ENCODE measurements around the gene RAPSN. TPM values are rescaled to one million over a fixed set of nuclear protein-coding genes. Genes with fewer than 3 reads are reported as not detected.

RAPSN gene
- polyA plus RNA-seq, 1 donor from 2014 or later = not detected

GRCh38 chr11:47477323-47477722 lies 28.4 kb upstream of the RAPSN start:
- no peak overlapping the region for H3K4me2 ChIP-seq (ENCODE audit: low read length)
- no peaks in the 10 kb centered on the region for H3K9me2 ChIP-seq (ENCODE audit: insufficient read depth, low read length)
- H4K20me1 ChIP-seq (ENCODE audit: insufficient read depth) = no peaks in the 10 kb centered on the region
- H3K27ac ChIP-seq (ENCODE audit: low read length) = no peak overlapping the region
- peaks cover 24% of the 10 kb centered on the region for H3K36me3 ChIP-seq (ENCODE audit: insufficient read depth, low read length)
- no peak for TF ChIP-seq RAD21 (conservative IDR thresholded peaks at IDR 0.05)
- no peak for TF ChIP-seq EZH2 (IDR thresholded peaks at IDR 0.05; ENCODE audit: borderline replicate concordance, insufficient read depth, low read length, poor library complexity, severe bottlenecking)
- TF ChIP-seq POLR2AphosphoS5 (IDR thresholded peaks at IDR 0.05) = no peak
- TF ChIP-seq TAF1 (IDR thresholded peaks at IDR 0.05; ENCODE audit: low read depth) = no peak
- TF ChIP-seq REST (IDR thresholded peaks at IDR 0.05; ENCODE audit: borderline replicate concordance) = no peak
- no peak for TF ChIP-seq CTCF (IDR thresholded peaks at IDR 0.05; ENCODE audit: poor library complexity, severe bottlenecking)
- no peak for TF ChIP-seq SMC3 (conservative IDR thresholded peaks at IDR 0.05; ENCODE audit: poor library complexity)
- no peaks in the 10 kb centered on the region for H3K27me3 ChIP-seq (ENCODE audit: insufficient read depth, low read depth, low read length)
- no peaks in the 10 kb centered on the region for H3F3A ChIP-seq (ENCODE audit: insufficient read depth, low read length, poor library complexity, severe bottlenecking)
- no peaks in the 10 kb centered on the region for H3K9me3 ChIP-seq (ENCODE audit: low read length)
- no peak overlapping the region for H3K4me3 ChIP-seq (ENCODE audit: low read length)
- no peak overlapping the region for H2AFZ ChIP-seq (ENCODE audit: low read depth, low read length)
- H3K9ac ChIP-seq (ENCODE audit: low read length) = no peak overlapping the region
- H3K79me2 ChIP-seq (replicated peaks; ENCODE audit: insufficient read depth, low read length) = no peaks in the 10 kb centered on the region

GRCh38 chr11:47470671-47471070 lies 21.7 kb upstream of the RAPSN start:
- H3K4me3 ChIP-seq (ENCODE audit: low read length) = no peak overlapping the region
- H3F3A ChIP-seq (ENCODE audit: insufficient read depth, low read length, poor library complexity, severe bottlenecking) = no peaks in the 10 kb centered on the region
- H2AFZ ChIP-seq (ENCODE audit: low read depth, low read length) = no peak overlapping the region
- no peaks in the 10 kb centered on the region for H4K20me1 ChIP-seq (ENCODE audit: insufficient read depth)
- peaks cover 3% of the 10 kb centered on the region for H3K79me2 ChIP-seq (replicated peaks; ENCODE audit: insufficient read depth, low read length)
- peaks cover 25% of the 10 kb centered on the region for H3K36me3 ChIP-seq (ENCODE audit: insufficient read depth, low read length)
- no peaks in the 10 kb centered on the region for H3K9me3 ChIP-seq (ENCODE audit: low read length)
- H3K4me2 ChIP-seq (ENCODE audit: low read length) = no peak overlapping the region
- TF ChIP-seq POLR2AphosphoS5 (IDR thresholded peaks at IDR 0.05) (no peak), EP300 (conservative IDR thresholded peaks at IDR 0.05; ENCODE audit: poor library complexity, severe bottlenecking) (no peak), EZH2 (IDR thresholded peaks at IDR 0.05; ENCODE audit: borderline replicate concordance, insufficient read depth, low read length, poor library complexity, severe bottlenecking) (no peak), RAD21 (conservative IDR thresholded peaks at IDR 0.05) (no peak), TAF1 (IDR thresholded peaks at IDR 0.05; ENCODE audit: low read depth) (no peak), MXI1 (conservative IDR thresholded peaks at IDR 0.05; ENCODE audit: poor library complexity, severe bottlenecking) (no peak), SMC3 (conservative IDR thresholded peaks at IDR 0.05; ENCODE audit: poor library complexity) (no peak), CTCF (IDR thresholded peaks at IDR 0.05; ENCODE audit: poor library complexity, severe bottlenecking) (no peak), REST (IDR thresholded peaks at IDR 0.05; ENCODE audit: borderline replicate concordance) (no peak)
- no peak overlapping the region for H3K9ac ChIP-seq (ENCODE audit: low read length)
- H3K9me2 ChIP-seq (ENCODE audit: insufficient read depth, low read length) = no peaks in the 10 kb centered on the region
- H3K27ac ChIP-seq (ENCODE audit: low read length) = no peak overlapping the region
- H3K27me3 ChIP-seq (ENCODE audit: insufficient read depth, low read depth, low read length) = no peaks in the 10 kb centered on the region

All from neural cell (in vitro differentiated cells).